AG04449 (cell line): ENCODE measurements around the gene GOLGA6L2.

Experiments used
- CTCF ChIA-PET: fragments of 350-600 bp; formaldehyde crosslinking; extraction: SDS; loops from one replicate; lab custom pipeline; 2021; ENCODE audit warnings: antibody characterized with exemption; lab: Yijun Ruan, JAX
- POLR2A ChIA-PET: fragments of 400-600, 350-600 bp; formaldehyde crosslinking; extraction: SDS; loops from one replicate; lab custom pipeline; 2020; ENCODE audit warnings: antibody characterized with exemption, inconsistent platforms; lab: Yijun Ruan, JAX
- DNase-seq: peaks from one replicate; pipeline ENCODE4 v3.0.0-alpha.2; 2010; ENCODE audit warnings: low read depth, low spot score
- H3K4me3 ChIP-seq: 2 replicates; pipeline ENCODE4 v1.5.1; 2011; ENCODE audit warnings: low read depth, mild to moderate bottlenecking, control low read depth, low read length
- CTCF ChIP-seq: IDR thresholded peaks from one replicate; pipeline ENCODE4 v1.5.1; 2011; ENCODE audit warnings: mild to moderate bottlenecking, moderate library complexity, low read length, control low read depth, inconsistent platforms; ENCODE audit not compliant: insufficient read depth; ENCODE audit errors: missing control alignments

The GOLGA6L2 gene

GRCh38 chr15:23472678-23473077 is 25.6 kb upstream of the GOLGA6L2 start:
- DNase-seq, result no peak
- no peak overlapping the region for H3K4me3 ChIP-seq
- ChIA-PET POLR2A (no interaction called here), CTCF (no interaction called here)
- TF ChIP-seq CTCF, result no peak

GRCh38 chr15:23472033-23472432 is 25.0 kb upstream of the GOLGA6L2 start:
- TF ChIP-seq CTCF, result no peak
- ChIA-PET POLR2A (no interaction called here), CTCF (no interaction called here)
- H3K4me3 ChIP-seq, result no peak overlapping the region
- DNase-seq, result no peak

GRCh38 chr15:23467110-23467600 is 20.1 kb upstream of the GOLGA6L2 start:
- TF ChIP-seq CTCF, result no peak
- CTCF ChIA-PET, result interaction anchor here (0.6 to 1.4 kb wide), 3 partner anchors 10 to 474 kb away, joined by 3 to 6 read pairs (median 4); partner anchors contain the start of gene TUBGCP5
- POLR2A ChIA-PET, result no interaction called here
- H3K4me3 ChIP-seq, result no peak overlapping the region
- no peak for DNase-seq

- CTCF ChIA-PET, result interaction anchor here (2.3 kb wide), 1 partner anchor 9 kb away, joined by 6 read pairs; no protein-coding TSS in a partner anchor
- DNase-seq, result no peak
Observed at GRCh38 chr15:23457890-23458289, 10.8 kb upstream of the GOLGA6L2 start.

GRCh38 chr15:23446215-23447106 is 582 bp downstream of the GOLGA6L2 start:
- H3K4me3 ChIP-seq, result no peak overlapping the region
- ChIA-PET CTCF (no interaction called here), POLR2A (no interaction called here)
- no peak for TF ChIP-seq CTCF
- no peak for DNase-seq

More at GRCh38 chr15:23457890-23458289, 10.8 kb upstream of the GOLGA6L2 start:
- TF ChIP-seq CTCF, result no peak
- POLR2A ChIA-PET, result no interaction called here
- no peak overlapping the region for H3K4me3 ChIP-seq

GRCh38 chr15:23444269-23444668 is 2.8 kb downstream of the GOLGA6L2 start:
- no peak overlapping the region for H3K4me3 ChIP-seq
- no peak for DNase-seq
- TF ChIP-seq CTCF, result no peak
- POLR2A ChIA-PET, result no interaction called here
- CTCF ChIA-PET, result no interaction called here
